Nephron progenitor cell (in vitro differentiated cells): ENCODE measurements around the gene GOLGA2.

ENCODE experiments used
- DNase-seq: peaks from one replicate; pipeline ENCODE4 v3.0.0; 2021
- H3K27ac Mint-ChIP-seq: 2 replicates; pipeline ENCODE4 v1.8.0; 2021; ENCODE audit warnings: mild to moderate bottlenecking, moderate library complexity, mixed read lengths
- H3K27me3 Mint-ChIP-seq: 2 replicates; pipeline ENCODE4 v1.8.0; 2021; ENCODE audit warnings: mild to moderate bottlenecking, low read depth, mixed read lengths; ENCODE audit not compliant: poor library complexity
- H3K36me3 Mint-ChIP-seq: 2 replicates; pipeline ENCODE4 v1.8.0; 2021; ENCODE audit warnings: low read depth, mixed read lengths
- H3K4me1 Mint-ChIP-seq: 2 replicates; pipeline ENCODE4 v1.8.0; 2021; ENCODE audit warnings: mixed read lengths
- H3K4me3 Mint-ChIP-seq: 2 replicates; pipeline ENCODE4 v1.8.0; 2021; ENCODE audit warnings: mild to moderate bottlenecking, moderate library complexity, mixed read lengths
- H3K9me3 Mint-ChIP-seq: 2 replicates; pipeline ENCODE4 v1.8.0; 2021; ENCODE audit warnings: mild to moderate bottlenecking, moderate library complexity, mixed read lengths
- CTCF ChIP-seq: fragments of 200-600 bp; sonication (generic); IDR thresholded peaks from 2 replicates; pipeline ENCODE4 v1.5.0; 2021; ENCODE audit warnings: antibody characterized with exemption

Gene GOLGA2

GRCh38 chr9:128216781-128217553 lies 58.8 kb downstream of the GOLGA2 start:
- no peak for DNase-seq
- TF ChIP-seq CTCF, result no peak
- Mint-ChIP-seq H3K36me3 (peaks cover 17% of the 10 kb centered on the region), H3K4me3 (no peak overlapping the region), H3K4me1 (peaks cover 36% of the 10 kb centered on the region), H3K27me3 (peaks cover 6% of the 10 kb centered on the region), H3K9me3 (no peaks in the 10 kb centered on the region), H3K27ac (no peak overlapping the region)

- no peaks in the 10 kb centered on the region for H3K9me3 Mint-ChIP-seq
- H3K27ac Mint-ChIP-seq, result no peak overlapping the region
- peaks cover 47% of the 10 kb centered on the region for H3K4me1 Mint-ChIP-seq
- no peak for TF ChIP-seq CTCF
- H3K36me3 Mint-ChIP-seq, result peaks cover 11% of the 10 kb centered on the region
- peaks cover 9% of the 10 kb centered on the region for H3K27me3 Mint-ChIP-seq
- no peak overlapping the region for H3K4me3 Mint-ChIP-seq
- DNase-seq, result no peak
These were observed 60.1 kb downstream of the GOLGA2 start for GRCh38 chr9:128215491-128216409.

DNA sequence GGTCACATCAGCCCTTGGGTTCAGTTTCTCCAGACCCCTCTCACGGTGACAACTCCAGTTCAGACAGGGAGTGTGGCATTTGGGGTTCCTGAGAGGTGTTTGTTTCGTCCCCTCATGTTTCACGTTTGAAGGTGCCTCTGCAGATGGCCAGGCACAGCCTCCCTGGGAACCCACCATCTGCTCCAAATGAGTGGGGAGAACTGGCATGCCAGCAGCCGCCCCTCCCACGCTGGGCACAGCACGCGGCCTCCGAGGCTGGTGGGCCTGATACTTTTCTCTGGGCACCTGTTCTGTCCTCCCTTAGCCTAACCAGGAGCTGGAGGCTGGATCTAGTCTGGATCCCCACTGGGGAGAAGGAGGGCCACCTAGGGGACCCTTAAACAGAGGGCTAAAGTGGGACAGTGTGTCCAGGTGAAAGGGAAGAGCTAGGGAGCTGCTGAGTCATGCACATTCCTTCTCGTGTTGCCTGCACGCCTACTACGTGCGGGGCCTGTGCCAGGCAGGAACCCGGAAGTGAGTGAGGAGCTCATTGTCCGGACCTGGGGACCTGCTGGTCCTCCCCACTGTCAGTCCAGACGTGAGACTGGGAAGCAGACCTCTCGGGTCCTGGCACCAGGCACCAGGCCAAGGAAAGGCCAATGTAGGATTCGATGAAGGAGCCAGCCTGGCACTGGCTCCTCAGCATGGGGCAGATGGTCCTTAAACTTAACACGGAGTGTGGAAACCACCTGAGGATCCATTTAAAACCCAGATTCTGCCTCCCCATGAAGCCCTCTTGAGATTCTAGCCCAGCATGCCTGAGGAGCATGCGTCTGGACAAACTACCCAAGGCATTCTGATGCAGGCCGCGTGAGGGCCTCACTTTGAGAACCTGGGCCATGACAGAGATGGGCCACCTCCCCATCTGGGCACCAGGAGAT lies 61.0 kb downstream of the GOLGA2 start:
- no peak for DNase-seq
- no peaks in the 10 kb centered on the region for H3K9me3 Mint-ChIP-seq
- no peak overlapping the region for H3K27ac Mint-ChIP-seq
- no peak overlapping the region for H3K4me3 Mint-ChIP-seq
- H3K27me3 Mint-ChIP-seq, result peaks cover 9% of the 10 kb centered on the region
- no peak for TF ChIP-seq CTCF
- peaks cover 8% of the 10 kb centered on the region for H3K36me3 Mint-ChIP-seq
- H3K4me1 Mint-ChIP-seq, result peaks cover 53% of the 10 kb centered on the region

DNA sequence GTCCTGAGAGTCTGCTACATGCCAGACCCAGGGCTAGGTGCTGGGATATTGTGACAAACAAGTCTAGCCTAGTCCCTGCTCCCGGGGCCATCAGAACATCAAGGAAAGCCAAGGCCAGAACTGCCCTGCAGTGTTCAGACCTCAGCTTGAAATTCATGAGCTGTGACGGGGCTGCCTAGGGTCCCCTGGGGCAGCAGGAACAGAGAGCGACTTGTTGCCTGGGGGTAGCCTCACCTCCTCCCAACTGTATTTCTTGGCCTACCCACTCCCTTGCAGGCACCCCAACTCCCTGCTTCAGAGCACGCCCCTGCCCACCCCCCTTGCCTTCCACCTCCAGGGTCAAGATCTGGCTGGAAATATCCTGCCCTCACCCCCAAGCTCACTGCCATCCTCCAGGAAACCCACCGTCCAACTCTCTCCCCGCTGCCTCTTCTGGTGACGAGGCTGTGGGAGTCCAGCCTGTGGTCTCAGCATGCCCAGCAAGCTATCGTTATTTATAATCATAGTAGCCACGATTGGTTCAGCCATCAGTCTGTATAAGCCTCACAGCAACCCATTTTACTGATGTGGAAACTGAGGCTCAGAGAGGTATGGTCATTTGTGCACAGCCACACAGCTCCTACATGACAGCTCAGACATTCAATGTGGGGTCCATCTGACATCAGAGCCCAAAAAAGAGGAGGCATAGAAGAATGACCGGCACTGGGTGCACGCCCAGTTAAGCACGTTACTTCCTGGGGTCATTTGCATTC lies 61.9 kb downstream of the GOLGA2 start:
- TF ChIP-seq CTCF, result no peak
- Mint-ChIP-seq H3K27me3 (peaks cover 9% of the 10 kb centered on the region), H3K4me1 (peaks cover 60% of the 10 kb centered on the region), H3K36me3 (peaks cover 5% of the 10 kb centered on the region), H3K4me3 (no peak overlapping the region), H3K9me3 (no peaks in the 10 kb centered on the region), H3K27ac (no peak overlapping the region)
- no peak for DNase-seq

- H3K27ac Mint-ChIP-seq, result no peak overlapping the region
- peaks cover 5% of the 10 kb centered on the region for H3K27me3 Mint-ChIP-seq
- TF ChIP-seq CTCF, result no peak
- H3K9me3 Mint-ChIP-seq, result no peaks in the 10 kb centered on the region
- DNase-seq, result no peak
- no peaks in the 10 kb centered on the region for H3K36me3 Mint-ChIP-seq
- no peak overlapping the region for H3K4me3 Mint-ChIP-seq
- H3K4me1 Mint-ChIP-seq, result peaks cover 57% of the 10 kb centered on the region
These were observed 63.9 kb downstream of the GOLGA2 start for GRCh38 chr9:128211981-128212281.
